ENCODE results near the gene CHCHD4.
"Not testable (repeated sequence)": the region's sequence is repeated elsewhere in the genome, so short reads cannot be mapped to it uniquely, and the experiment has no call there.

The CHCHD4 gene

GRCh38 chr3:14135581-14135980 lies 10.9 kb upstream of the CHCHD4 start:
- DNase-seq (ENCODE audit: low read depth in 2 of 2), result no peak

GRCh38 chr3:14134291-14134690 lies 9.6 kb upstream of the CHCHD4 start:
- no peak for DNase-seq (ENCODE audit: low read depth in 2 of 2)

GRCh38 chr3:14133876-14134275 lies 9.2 kb upstream of the CHCHD4 start:
- DNase-seq (ENCODE audit: low read depth in 2 of 2), result no peak

- DNase-seq (ENCODE audit: low read depth in 2 of 2), result no peak
Measured at GRCh38 chr3:14133188-14133800, 8.6 kb upstream of the CHCHD4 start.

GRCh38 chr3:14132689-14133088 lies 8.0 kb upstream of the CHCHD4 start:
- no peak for DNase-seq (ENCODE audit: low read depth in 2 of 2)

GRCh38 chr3:14132120-14132519 lies 7.5 kb upstream of the CHCHD4 start:
- DNase-seq (ENCODE audit: low read depth in 2 of 2), result no peak

- DNase-seq (ENCODE audit: low read depth in 2 of 2), result no peak
Measured at GRCh38 chr3:14131134-14131533, 6.5 kb upstream of the CHCHD4 start.

GRCh38 chr3:14130707-14131106 lies 6.0 kb upstream of the CHCHD4 start:
- DNase-seq (ENCODE audit: low read depth in 2 of 2), result no peak

- DNase-seq (ENCODE audit: low read depth in 2 of 2), result no peak
Measured at GRCh38 chr3:14130230-14130629, 5.6 kb upstream of the CHCHD4 start.

- no peak for DNase-seq (ENCODE audit: low read depth in 2 of 2)
Measured at GRCh38 chr3:14129296-14129695, 4.6 kb upstream of the CHCHD4 start.

- DNase-seq (ENCODE audit: low read depth in 2 of 2), result no peak
Measured at GRCh38 chr3:14128724-14129123, 4.1 kb upstream of the CHCHD4 start.

GRCh38 chr3:14127516-14128161 lies 3.0 kb upstream of the CHCHD4 start:
- DNase-seq (ENCODE audit: low read depth in 2 of 2), result no peak

GRCh38 chr3:14126887-14127505 lies 2.3 kb upstream of the CHCHD4 start:
- no peak for DNase-seq (ENCODE audit: low read depth in 2 of 2)

GRCh38 chr3:14126017-14126886 lies 1.6 kb upstream of the CHCHD4 start:
- DNase-seq (ENCODE audit: low read depth in 2 of 2), result no peak

- peak; percentile 23 to 52 for DNase-seq (ENCODE audit: low read depth in 2 of 2)
Measured at GRCh38 chr3:14125193-14126016, 735 bp upstream of the CHCHD4 start.

GRCh38 chr3:14124223-14124614 lies 451 bp downstream of the CHCHD4 start:
- DNase-seq (ENCODE audit: low read depth in 2 of 2), result peak; percentile 47 to 54

GRCh38 chr3:14123308-14124222 lies 1.1 kb downstream of the CHCHD4 start:
- DNase-seq (ENCODE audit: low read depth in 2 of 2), result no peak

GRCh38 chr3:14122301-14122700 lies 2.4 kb downstream of the CHCHD4 start:
- no peak for DNase-seq (ENCODE audit: low read depth in 2 of 2)

GRCh38 chr3:14121859-14122258 lies 2.8 kb downstream of the CHCHD4 start:
- DNase-seq (ENCODE audit: low read depth in 2 of 2), result no peak

GRCh38 chr3:14120921-14121448 lies 3.7 kb downstream of the CHCHD4 start:
- not testable (repeated sequence) for DNase-seq (ENCODE audit: low read depth in 2 of 2)
